Epithelial cell of esophagus (primary cell): ENCODE data around the gene NAPSA.

Experiments used
- DNase-seq: peaks from one replicate; pipeline ENCODE4 v3.0.0; 2010; ENCODE audit warnings: low read depth
- H3K4me3 ChIP-seq: 2 replicates; pipeline ENCODE4 v1.5.1; 2011; ENCODE audit warnings: mild to moderate bottlenecking, low read length, control low read depth
- TF ChIP-seq, protein P1 (sequence below): IDR thresholded peaks from 2 replicates; pipeline ENCODE4 v1.5.1; 2011; ENCODE audit warnings: low read depth, mild to moderate bottlenecking, low read length, control low read depth, inconsistent platforms; ENCODE audit not compliant: insufficient read depth; ENCODE audit errors: missing control alignments

NAPSA gene

DNA sequence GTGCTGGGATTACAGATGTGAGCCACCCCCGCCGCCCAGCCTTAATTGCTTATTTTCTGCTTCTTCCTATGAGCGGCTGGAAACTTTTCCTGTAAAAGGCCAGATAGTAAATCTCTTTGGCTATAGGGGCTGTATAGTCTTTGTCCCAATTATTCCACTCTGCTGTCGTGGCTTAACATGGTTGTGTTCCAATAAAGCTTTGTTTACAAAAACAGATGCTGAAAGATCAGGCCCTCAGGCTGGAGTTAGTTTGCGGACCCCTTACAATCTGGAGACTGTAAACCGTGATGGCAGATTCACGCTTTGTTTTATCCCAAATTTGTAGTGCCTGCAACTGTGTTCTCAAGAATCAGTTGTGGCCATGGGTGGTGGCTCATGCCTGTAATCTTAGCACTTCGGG lies 47.0 kb downstream of the NAPSA start:
- TF ChIP-seq, protein P1, sequence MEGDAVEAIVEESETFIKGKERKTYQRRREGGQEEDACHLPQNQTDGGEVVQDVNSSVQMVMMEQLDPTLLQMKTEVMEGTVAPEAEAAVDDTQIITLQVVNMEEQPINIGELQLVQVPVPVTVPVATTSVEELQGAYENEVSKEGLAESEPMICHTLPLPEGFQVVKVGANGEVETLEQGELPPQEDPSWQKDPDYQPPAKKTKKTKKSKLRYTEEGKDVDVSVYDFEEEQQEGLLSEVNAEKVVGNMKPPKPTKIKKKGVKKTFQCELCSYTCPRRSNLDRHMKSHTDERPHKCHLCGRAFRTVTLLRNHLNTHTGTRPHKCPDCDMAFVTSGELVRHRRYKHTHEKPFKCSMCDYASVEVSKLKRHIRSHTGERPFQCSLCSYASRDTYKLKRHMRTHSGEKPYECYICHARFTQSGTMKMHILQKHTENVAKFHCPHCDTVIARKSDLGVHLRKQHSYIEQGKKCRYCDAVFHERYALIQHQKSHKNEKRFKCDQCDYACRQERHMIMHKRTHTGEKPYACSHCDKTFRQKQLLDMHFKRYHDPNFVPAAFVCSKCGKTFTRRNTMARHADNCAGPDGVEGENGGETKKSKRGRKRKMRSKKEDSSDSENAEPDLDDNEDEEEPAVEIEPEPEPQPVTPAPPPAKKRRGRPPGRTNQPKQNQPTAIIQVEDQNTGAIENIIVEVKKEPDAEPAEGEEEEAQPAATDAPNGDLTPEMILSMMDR: no peak
- DNase-seq: no peak
- no peak overlapping the region for H3K4me3 ChIP-seq

DNA sequence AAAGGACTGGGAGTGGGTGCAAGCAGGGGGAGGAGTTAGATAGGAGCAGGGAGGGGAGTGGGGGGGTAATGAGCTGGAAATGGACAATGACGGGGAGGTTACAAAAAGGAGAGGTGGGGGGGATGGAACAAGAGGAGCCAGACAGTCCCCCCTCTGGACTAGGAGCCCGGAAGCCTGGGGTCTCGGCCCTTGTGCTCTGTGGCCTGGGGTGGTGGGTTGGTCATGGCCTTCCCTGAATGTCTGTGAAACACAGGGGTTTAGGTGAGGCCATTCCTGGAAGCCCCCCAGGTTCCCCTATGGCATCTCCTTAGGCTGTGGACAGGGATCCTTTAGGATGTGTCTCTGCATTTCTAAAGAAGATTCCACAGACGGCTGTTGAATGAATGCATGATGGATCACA lies 48.3 kb downstream of the NAPSA start:
- no peak overlapping the region for H3K4me3 ChIP-seq
- TF ChIP-seq, protein P1: no peak
- no peak for DNase-seq

DNA sequence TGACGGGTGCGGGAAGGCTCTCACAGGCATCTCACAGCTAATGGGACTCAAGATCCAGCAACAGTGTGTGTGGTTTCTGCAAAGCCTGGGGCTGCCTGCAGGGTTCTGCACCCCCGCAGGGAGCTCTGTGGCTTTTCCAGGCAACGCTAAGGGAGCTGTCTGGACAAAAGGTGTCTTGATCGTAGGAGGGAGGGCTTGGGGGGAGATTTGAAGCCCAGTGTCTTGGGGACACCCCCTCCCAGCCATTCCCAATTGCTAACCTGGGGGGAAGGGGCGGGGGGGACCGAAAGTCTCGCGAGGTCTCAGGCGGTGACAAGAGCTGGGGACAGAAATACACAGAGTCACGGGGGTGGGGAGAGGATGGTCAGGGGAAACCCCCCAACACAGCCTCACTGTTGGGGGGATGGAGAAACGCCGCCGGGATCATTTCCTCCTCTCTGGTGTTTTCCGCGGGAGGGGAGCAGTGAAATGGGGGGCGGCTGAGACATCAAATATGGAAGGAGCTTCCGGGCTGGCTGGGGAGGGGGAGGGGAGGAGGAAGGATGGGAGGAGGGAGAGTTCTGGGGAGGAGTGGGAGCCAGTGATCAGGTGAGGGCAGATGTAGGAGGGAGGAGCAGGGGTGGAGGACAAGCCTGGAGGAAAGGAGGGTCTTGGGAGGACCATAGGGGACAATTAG lies 49.5 kb downstream of the NAPSA start:
- TF ChIP-seq, protein P1: no peak
- no peak for DNase-seq
- H3K4me3 ChIP-seq: no peak overlapping the region

DNA sequence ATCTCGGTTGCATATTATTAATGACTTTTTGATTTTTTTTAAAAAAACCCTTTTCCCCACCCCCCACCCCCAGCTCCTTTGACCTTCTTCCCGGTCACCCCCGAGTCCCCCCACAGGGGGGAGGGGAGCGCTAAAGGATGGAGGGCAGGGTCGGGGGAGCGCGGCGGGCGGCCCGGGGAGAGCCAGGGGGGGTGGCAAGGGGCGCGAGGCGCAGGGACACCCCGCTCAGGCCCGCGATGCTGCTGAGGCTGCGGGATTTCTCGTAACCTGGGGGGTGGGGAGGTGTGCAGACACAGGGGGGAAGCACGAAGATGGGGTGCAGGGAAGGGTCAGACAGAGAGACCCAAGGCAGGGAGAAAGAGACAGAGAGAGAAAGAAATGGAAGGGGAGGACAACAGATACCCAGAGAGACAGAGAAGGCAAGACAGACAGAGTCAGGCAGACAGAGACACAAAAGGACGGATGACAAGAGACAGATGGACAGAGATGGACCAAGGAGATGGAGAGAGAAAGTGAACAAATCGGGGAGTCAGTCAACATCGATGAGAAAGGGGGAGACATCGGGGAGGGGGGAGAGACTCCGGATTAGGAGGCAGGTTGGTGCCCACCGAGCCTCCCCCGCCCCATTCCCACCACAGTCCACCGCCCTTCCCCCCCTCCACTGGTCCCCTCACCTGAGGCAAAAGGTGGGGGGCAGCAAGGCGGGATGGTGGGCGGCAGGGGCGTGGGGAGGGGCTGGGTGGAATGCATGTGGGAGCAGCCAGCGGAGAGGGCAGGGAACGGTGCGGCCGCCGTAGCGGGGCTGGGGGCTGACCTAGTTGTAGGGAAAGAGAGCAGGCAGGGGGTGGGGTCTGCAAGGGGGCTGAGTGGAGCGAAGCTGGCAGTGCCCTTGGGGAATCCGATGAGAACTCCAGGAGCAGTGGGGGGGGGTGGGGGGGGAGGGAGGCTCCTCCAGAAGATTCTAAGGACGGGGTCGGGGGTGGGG lies 50.4 kb downstream of the NAPSA start:
- no peak for DNase-seq
- H3K4me3 ChIP-seq: no peak overlapping the region

DNA sequence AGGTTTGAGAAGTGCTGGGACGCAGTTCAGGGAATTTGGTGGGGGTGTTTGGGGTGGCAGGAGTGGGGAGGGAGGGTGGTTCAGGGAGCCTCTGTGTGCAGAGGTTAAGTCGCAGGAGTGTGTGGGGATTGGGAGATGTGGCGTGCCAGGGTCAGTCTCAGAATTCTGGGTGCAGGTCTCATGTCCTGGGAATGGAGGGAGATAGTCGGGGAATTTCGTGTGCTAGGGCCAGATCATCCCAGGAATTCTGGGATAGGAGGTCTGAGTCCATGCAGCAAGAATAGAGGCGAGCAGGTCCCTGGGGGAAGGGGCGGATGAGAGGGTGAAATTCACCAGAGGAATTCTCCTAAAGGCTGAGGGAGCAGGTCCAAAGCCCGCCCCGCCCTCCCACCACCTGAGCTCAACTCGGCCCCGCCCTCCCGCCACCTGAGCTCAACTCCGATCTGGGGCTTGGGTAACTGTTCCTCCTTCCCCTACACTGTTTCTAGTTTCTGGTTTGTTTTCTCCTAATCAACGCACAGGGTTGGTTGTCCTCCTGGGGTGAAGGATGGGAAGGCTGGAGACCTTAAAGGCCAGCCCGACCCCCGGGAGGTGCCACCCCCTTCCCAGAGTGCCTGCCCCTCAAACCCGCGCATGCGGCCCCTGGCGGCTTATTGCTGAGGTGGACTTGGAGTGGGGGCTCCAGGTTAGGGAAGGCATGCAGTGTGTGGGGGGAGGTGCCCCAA lies 51.5 kb downstream of the NAPSA start:
- no peak overlapping the region for H3K4me3 ChIP-seq
- no peak for DNase-seq
- TF ChIP-seq, protein P1: no peak

More for the DNA sequence above, 50.4 kb downstream of the NAPSA start:
- TF ChIP-seq, protein P1: no peak

DNA sequence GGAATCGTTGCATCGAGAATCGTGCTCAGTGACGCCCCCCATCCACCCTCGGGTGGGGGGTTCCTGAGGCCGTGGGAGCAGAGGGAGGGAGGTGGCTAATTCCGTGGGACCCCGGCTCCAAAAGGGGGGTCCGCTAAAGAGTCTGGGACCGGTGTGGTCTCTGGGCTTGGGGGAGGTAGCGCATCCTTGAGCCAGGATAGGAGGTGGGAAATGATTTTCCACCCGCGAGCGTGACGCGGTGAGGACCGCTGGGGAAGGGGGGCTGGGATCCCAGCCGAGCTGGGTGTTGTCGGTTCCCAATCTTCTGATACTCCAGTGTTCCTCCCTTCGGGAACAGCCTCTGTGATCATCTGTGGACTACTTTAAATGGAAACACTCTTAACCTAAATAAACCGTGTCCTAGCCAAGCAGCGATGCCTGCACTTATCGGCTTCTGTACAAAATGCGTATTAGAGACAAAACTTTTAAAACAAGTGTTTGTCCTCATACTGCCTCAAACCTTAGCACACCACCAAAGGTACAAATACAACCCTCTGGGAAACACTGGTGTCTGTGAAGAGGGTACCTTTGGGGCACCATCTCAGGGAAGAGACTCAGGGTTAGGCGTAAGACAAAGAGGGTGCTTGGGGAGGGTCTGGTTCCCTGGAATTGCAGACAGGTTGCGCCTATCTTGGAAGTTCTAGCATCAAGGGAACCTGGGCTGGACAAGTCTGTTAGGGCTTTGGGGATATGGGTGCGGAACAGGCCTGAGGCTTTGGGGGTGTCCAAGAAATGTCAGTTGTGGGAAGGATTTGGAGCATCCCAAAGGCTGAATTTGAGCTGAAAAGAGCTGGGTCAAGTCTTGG lies 52.2 kb downstream of the NAPSA start:
- no peak for DNase-seq
- TF ChIP-seq, protein P1: no peak
- H3K4me3 ChIP-seq: no peak overlapping the region
